Right atrium auricular region (tissue), 2 donors: Measurements from ENCODE around the gene DDX47. TPM values are rescaled to one million over a fixed set of nuclear protein-coding genes. Genes with fewer than 3 reads are reported as not detected.
"Not testable (repeated sequence)": the region's sequence is repeated elsewhere in the genome, so short reads cannot be mapped to it uniquely, and the experiment has no call there.

Experiments used
- DNase-seq: peaks from one replicate; pipeline ENCODE4 v3.0.0-alpha.2; 2019; ENCODE audit warnings: low spot score
- H3K27ac ChIP-seq, 2 donors: fragments of 200-600 bp; sonication (generic); 1 replicate in 1 of 2; 2 replicates in 1 of 2; pipeline ENCODE4 v1.5.1; 2016 to 2019
- H3K27me3 ChIP-seq, 2 donors: fragments of 200-600 bp; sonication (generic); one replicate each; pipeline versions ENCODE4 v1.5.1 to v1.6.0; 2017 to 2019
- H3K36me3 ChIP-seq: fragments of 200-600 bp; sonication (generic); one replicate; pipeline ENCODE4 v1.5.1; 2016
- H3K4me1 ChIP-seq, 2 donors: fragments of 200-600 bp; sonication (generic); one replicate each; pipeline versions ENCODE4 v1.5.1 to v1.6.0; 2017 to 2019
- H3K4me3 ChIP-seq, 2 donors: fragments of 200-600 bp; sonication (generic); 1 replicate in 1 of 2; 2 replicates in 1 of 2; pipeline ENCODE4 v1.5.1; 2017 to 2019; ENCODE audit warnings: mild to moderate bottlenecking in 1 of 2, moderate library complexity in 1 of 2
- H3K9me3 ChIP-seq, 2 donors: fragments of 200-600 bp; sonication (generic); one replicate each; pipeline ENCODE4 v1.5.1; 2019
- CTCF ChIP-seq, 2 donors: fragments of 200-600 bp; sonication (generic); IDR thresholded peaks; one replicate each; pipeline ENCODE4 v1.5.1; 2019; ENCODE audit warnings: antibody characterized with exemption in 2 of 2
- microRNA counts, 2 donors: library from miRNA; unstranded; fragments of <30 nt; microRNA quantifications; one replicate each; lab custom pipeline; 2016 to 2017
- microRNA-seq, 2 donors: library from miRNA; unstranded; fragments of <30 nt; microRNA quantifications; one replicate each; pipeline ENCODE4, GENCODE V29; 2016 to 2017; ENCODE audit warnings: borderline number of aligned reads in 2 of 2, borderline replicate concordance in 1 of 2
- total RNA-seq, 2 donors: library from RNA; depleted of rRNA; stranded (reverse); fragments of >200 nt; gene quantifications; one replicate each; pipeline ENCODE4 v1.1.0, GENCODE V29; 2016

The DDX47 gene
- total RNA-seq, 2 donors from 2014 or later: 24.1 to 35.6 TPM

DNA sequence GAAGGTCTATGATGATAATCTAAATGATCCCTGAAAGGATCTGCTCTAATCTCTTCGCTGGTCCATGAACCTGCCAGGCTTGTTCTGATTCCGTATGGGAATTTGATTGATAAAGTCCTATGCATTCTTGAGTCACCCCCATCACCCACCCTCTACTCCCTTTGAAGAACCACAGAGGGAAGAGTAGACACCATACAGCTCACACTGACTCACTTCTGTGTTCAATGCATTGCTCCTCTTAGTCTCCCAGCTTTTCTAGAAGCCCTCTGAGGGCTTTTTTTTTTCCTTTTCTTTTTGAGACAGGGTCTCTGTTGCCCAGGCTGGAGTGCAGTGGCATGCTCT, 59.8 kb downstream of the DDX47 start:
- no peak for TF ChIP-seq CTCF (IDR thresholded peaks at IDR 0.05)
- Histone ChIP-seq H3K27me3 (no peaks in the 10 kb centered on the region), H3K4me3 (no peak overlapping the region), H3K36me3 (no peaks in the 10 kb centered on the region), H3K9me3 (no peaks in the 10 kb centered on the region), H3K4me1 (no peaks in the 10 kb centered on the region), H3K27ac (no peak overlapping the region)
- no peak for DNase-seq

- Histone ChIP-seq H3K9me3 (no peaks in the 10 kb centered on the region), H3K36me3 (no peaks in the 10 kb centered on the region), H3K4me3 (no peak overlapping the region), H3K27me3 (no peaks in the 10 kb centered on the region), H3K4me1 (no peaks in the 10 kb centered on the region), H3K27ac (no peak overlapping the region)
- no peak for DNase-seq
- TF ChIP-seq CTCF (IDR thresholded peaks at IDR 0.05): no peak
Measured at GRCh38 chr12:12874029-12874428, 60.9 kb downstream of the DDX47 start.

- H3K4me1 ChIP-seq, H3K27ac ChIP-seq, H3K27me3 ChIP-seq, DNase-seq, H3K9me3 ChIP-seq, H3K36me3 ChIP-seq, H3K4me3 ChIP-seq: not testable (repeated sequence)
Measured at GRCh38 chr12:12875301-12875700, 62.2 kb downstream of the DDX47 start.

GRCh38 chr12:12877153-12877768, 64.1 kb downstream of the DDX47 start:
- Histone ChIP-seq H3K9me3 (no peaks in the 10 kb centered on the region), H3K27ac (no peak overlapping the region), H3K36me3 (no peaks in the 10 kb centered on the region), H3K27me3 (no peaks in the 10 kb centered on the region), H3K4me3 (no peak overlapping the region), H3K4me1 (no peaks in the 10 kb centered on the region)
- no peak for DNase-seq
- TF ChIP-seq CTCF (IDR thresholded peaks at IDR 0.05): no peak

DNA sequence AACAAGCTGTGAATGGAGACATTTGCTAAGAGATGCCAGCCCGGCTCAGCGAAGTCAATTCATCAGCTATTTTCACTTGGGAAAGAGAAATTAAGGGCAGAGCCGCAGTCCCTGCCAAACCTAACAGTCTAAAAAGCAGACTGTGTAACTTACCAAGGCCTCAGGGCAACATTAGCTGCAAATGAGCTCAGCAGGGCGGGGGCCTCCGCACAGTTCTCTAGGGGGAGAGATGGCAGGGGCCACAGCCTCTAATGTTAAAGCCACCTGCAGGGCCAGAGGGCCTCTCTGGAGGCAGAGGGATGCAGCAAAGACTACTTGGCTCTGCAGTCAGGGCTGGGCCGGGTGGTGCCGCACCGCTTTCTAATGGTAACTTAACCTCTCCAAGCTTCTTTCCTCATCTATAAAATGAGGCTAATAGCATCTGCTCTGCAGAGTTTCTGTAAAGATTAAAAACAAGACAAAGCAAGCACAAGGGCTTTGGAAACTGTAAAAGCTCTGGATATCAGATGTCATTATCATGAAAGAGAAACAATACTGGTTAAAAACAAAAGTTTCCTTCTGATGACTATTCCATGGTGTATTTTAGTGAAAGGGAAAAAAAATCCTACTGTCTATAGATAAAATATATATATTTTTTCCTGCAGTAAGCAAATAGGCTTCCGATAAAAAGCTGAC, 64.8 kb downstream of the DDX47 start:
- no peaks in the 10 kb centered on the region for H3K27me3 ChIP-seq
- no peaks in the 10 kb centered on the region for H3K9me3 ChIP-seq
- no peak overlapping the region for H3K4me3 ChIP-seq
- no peak for DNase-seq
- no peaks in the 10 kb centered on the region for H3K36me3 ChIP-seq
- no peaks in the 10 kb centered on the region for H3K4me1 ChIP-seq
- no peak for TF ChIP-seq CTCF (IDR thresholded peaks at IDR 0.05)
- H3K27ac ChIP-seq: no peak overlapping the region

MicroRNA genes within 50 kb of the gene (microRNA counts, 767-probe panel; counts per million panel counts)
- microRNA hsa-miR-613 (lab: Ali Mortazavi, UCI): 0 to 31.0 counts per million in 2 donors

Small RNA genes lying within 50 kb of the gene (microRNA-seq; reads per million reads assigned to microRNA genes)
- 0 reads per million in 2 donors for gene MIR613

Other genes with a start within 250 kb of the DDX47 start
- gene CREBL2, start 201.5 kb upstream of the DDX47 start, total RNA-seq: 10 to 100 TPM; 22.7 to 27.4 TPM
- gene GPR19, start 117.2 kb upstream of the DDX47 start, total RNA-seq: not detected
- gene CDKN1B, start 96.0 kb upstream of the DDX47 start, total RNA-seq: 10 to 100 TPM; 31.1 to 38.1 TPM
- gene APOLD1, start 27.7 kb upstream of the DDX47 start, total RNA-seq: 10 to 100 TPM; 49.9 to 70.2 TPM
- 10 to 100 TPM; 10.1 to 14.3 TPM for gene GPRC5A, start 78.2 kb downstream of the DDX47 start, total RNA-seq
- not detected for gene GPRC5D, start 138.8 kb downstream of the DDX47 start, total RNA-seq
- gene HEBP1, start 186.9 kb downstream of the DDX47 start, total RNA-seq: 10 to 100 TPM; 29.4 to 30.0 TPM
- gene FAM234B, start 231.0 kb downstream of the DDX47 start, total RNA-seq: 1 to 10 TPM; 1.7 to 4.6 TPM